ENCODE data around the gene DNAJB6. TPM values are rescaled to one million over a fixed set of nuclear protein-coding genes. Genes with fewer than 3 reads are reported as not detected.

DNAJB6 gene
- total and polyA plus RNA-seq, 2 experiments from 2014 or later: 92.2 to 110 TPM

DNA sequence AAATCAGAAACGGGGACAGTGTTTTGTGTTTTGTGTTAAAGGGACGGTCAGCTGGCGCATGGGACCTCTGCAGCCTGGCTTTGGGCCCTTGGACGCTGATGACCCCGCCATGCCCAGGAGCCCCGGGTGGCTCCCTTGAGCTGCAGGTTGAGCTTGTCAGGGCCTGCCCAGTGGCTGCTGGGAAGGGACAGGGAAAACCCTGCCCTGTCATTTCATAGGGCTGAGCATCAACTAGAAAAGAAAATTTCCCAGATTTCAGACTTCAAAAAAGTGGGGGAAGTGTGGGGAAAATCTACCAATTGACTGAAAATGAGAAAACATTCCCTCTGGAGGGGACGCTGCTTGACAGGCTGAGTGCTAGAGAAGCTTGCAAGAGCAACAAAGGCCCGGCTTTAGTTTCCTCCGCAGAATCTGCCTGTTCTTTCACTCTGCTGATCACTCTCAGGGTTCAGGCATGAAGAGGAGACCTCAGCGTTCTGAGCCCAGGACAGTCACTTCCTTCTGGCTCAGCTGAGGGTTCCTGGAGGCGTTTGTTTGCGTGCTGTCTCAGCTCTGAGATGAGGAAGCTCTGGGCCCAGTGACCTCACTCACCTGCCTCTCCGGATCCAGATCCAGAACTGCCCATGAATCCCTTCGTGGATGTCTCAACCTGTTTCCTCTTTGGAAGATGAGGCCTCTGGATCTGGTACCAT, 18.6 kb upstream of the DNAJB6 start:
- Histone ChIP-seq H3K9me2 (replicated peaks; ENCODE audit: insufficient read depth) (no peaks in the 10 kb centered on the region), H4K20me1 (ENCODE audit: insufficient read depth, poor library complexity, severe bottlenecking) (no peaks in the 10 kb centered on the region), H3K4me3 (no peak overlapping the region), H2AFZ (no peak overlapping the region), H3K79me2 (no peaks in the 10 kb centered on the region), H3K27ac (no peak overlapping the region), H3K4me1 (ENCODE audit: insufficient read depth) (no peaks in the 10 kb centered on the region), H3K27me3 (no peaks in the 10 kb centered on the region), H3K9me3 (ENCODE audit: low read depth) (no peaks in the 10 kb centered on the region), H3K4me2 (no peak overlapping the region), H3K36me3 (replicated peaks; ENCODE audit: insufficient read depth, low read depth) (no peaks in the 10 kb centered on the region)
- DNase-seq (ENCODE audit: low spot score): no peak
- TF ChIP-seq, protein P1, sequence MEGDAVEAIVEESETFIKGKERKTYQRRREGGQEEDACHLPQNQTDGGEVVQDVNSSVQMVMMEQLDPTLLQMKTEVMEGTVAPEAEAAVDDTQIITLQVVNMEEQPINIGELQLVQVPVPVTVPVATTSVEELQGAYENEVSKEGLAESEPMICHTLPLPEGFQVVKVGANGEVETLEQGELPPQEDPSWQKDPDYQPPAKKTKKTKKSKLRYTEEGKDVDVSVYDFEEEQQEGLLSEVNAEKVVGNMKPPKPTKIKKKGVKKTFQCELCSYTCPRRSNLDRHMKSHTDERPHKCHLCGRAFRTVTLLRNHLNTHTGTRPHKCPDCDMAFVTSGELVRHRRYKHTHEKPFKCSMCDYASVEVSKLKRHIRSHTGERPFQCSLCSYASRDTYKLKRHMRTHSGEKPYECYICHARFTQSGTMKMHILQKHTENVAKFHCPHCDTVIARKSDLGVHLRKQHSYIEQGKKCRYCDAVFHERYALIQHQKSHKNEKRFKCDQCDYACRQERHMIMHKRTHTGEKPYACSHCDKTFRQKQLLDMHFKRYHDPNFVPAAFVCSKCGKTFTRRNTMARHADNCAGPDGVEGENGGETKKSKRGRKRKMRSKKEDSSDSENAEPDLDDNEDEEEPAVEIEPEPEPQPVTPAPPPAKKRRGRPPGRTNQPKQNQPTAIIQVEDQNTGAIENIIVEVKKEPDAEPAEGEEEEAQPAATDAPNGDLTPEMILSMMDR (IDR thresholded peaks at IDR 0.05; ENCODE audit: poor library complexity): no peak
- TF ChIP-seq EZH2phosphoT487 (IDR thresholded peaks at IDR 0.05; ENCODE audit: low read depth, severe bottlenecking, unreplicated experiment) (no peak), EZH2 (IDR thresholded peaks at IDR 0.05; ENCODE audit: borderline replicate concordance) (no peak)
- WGBS (ENCODE audit: low lambda C conversion rate, missing lambda C conversion rate): 73% methylated on average over 14 of the region's 14 CpGs

DNA sequence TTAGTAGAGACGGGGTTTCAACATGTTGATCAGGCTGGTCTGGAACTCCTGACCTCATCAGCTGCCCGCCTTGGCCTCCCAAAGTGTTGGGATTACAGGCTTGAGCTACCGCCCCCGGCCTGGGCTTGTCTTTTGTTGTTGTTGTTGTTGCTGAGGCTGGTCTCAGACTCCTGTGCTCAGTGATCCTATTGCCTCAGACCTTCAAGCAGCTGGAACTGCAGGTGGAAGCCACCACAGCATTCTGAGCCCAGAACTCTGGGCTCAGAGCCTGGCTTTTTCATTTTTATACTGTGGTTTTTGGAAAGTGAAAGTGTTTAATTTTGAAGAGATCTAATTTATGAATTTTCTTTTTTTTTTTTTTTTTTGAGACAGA, 16.2 kb upstream of the DNAJB6 start:
- H3K4me2 ChIP-seq: no peak overlapping the region
- no peak overlapping the region for H2AFZ ChIP-seq
- no peaks in the 10 kb centered on the region for H3K79me2 ChIP-seq
- no peak overlapping the region for H3K4me3 ChIP-seq
- H3K36me3 ChIP-seq (replicated peaks; ENCODE audit: insufficient read depth, low read depth): no peaks in the 10 kb centered on the region
- TF ChIP-seq EZH2 (IDR thresholded peaks at IDR 0.05; ENCODE audit: borderline replicate concordance) (no peak), EZH2phosphoT487 (IDR thresholded peaks at IDR 0.05; ENCODE audit: low read depth, severe bottlenecking, unreplicated experiment) (no peak)
- TF ChIP-seq, protein P1 (IDR thresholded peaks at IDR 0.05; ENCODE audit: poor library complexity): no peak
- H3K27ac ChIP-seq: no peak overlapping the region
- H4K20me1 ChIP-seq (ENCODE audit: insufficient read depth, poor library complexity, severe bottlenecking): no peaks in the 10 kb centered on the region
- no peak for DNase-seq (ENCODE audit: low spot score)
- no peaks in the 10 kb centered on the region for H3K27me3 ChIP-seq
- 97% methylated on average over 4 of the region's 4 CpGs for WGBS (ENCODE audit: low lambda C conversion rate, missing lambda C conversion rate)
- H3K9me2 ChIP-seq (replicated peaks; ENCODE audit: insufficient read depth): no peaks in the 10 kb centered on the region
- H3K4me1 ChIP-seq (ENCODE audit: insufficient read depth): no peaks in the 10 kb centered on the region
- H3K9me3 ChIP-seq (ENCODE audit: low read depth): no peaks in the 10 kb centered on the region

DNA sequence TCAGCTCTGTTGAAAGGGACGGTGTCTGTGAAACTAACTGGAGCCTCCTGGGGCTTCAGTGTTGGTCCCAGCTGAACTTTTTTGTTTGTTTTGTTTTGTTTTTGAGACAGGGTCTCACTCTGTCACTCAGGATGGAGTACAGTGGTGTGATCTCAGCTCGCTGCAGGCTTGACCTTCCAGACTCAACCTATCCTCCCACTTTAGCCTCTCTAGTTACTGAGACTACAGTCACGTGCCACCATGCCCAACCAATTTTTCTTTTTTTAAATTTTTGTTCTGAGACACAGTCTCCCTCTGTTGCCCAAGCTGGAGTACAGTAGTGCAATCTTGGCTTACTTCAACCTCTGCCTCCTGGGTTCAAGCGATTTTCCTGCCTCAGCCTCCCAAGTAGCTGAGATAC, 13.4 kb upstream of the DNAJB6 start:
- Histone ChIP-seq H3K36me3 (replicated peaks; ENCODE audit: insufficient read depth, low read depth) (no peaks in the 10 kb centered on the region), H2AFZ (no peak overlapping the region), H3K9me3 (ENCODE audit: low read depth) (no peaks in the 10 kb centered on the region), H3K4me2 (no peak overlapping the region), H3K79me2 (no peaks in the 10 kb centered on the region), H3K9me2 (replicated peaks; ENCODE audit: insufficient read depth) (no peaks in the 10 kb centered on the region), H3K4me3 (no peak overlapping the region), H4K20me1 (ENCODE audit: insufficient read depth, poor library complexity, severe bottlenecking) (no peaks in the 10 kb centered on the region), H3K27ac (no peak overlapping the region), H3K4me1 (ENCODE audit: insufficient read depth) (no peaks in the 10 kb centered on the region), H3K27me3 (no peaks in the 10 kb centered on the region)
- 91% methylated on average over 4 of the region's 4 CpGs for WGBS (ENCODE audit: low lambda C conversion rate, missing lambda C conversion rate)
- DNase-seq (ENCODE audit: low spot score): no peak
- no peak for TF ChIP-seq EZH2 (IDR thresholded peaks at IDR 0.05; ENCODE audit: borderline replicate concordance)
- TF ChIP-seq EZH2phosphoT487 (IDR thresholded peaks at IDR 0.05; ENCODE audit: low read depth, severe bottlenecking, unreplicated experiment): no peak
- TF ChIP-seq, protein P1 (IDR thresholded peaks at IDR 0.05; ENCODE audit: poor library complexity): no peak

All from hepatocyte (in vitro differentiated cells).